HTR-8/SVneo (cell line): Measurements from ENCODE around the gene PPP1R12C.
A peak's percentile ranks its signal among the peaks of the same experiment; 100 is the strongest.
"Not testable (repeated sequence)": the region's sequence is repeated elsewhere in the genome, so short reads cannot be mapped to it uniquely, and the experiment has no call there.

Experiments used
- DNase-seq: peaks from one replicate; pipeline ENCODE4 v3.0.0; 2011; ENCODE audit warnings: low spot score, mixed read lengths; ENCODE audit not compliant: insufficient read length
- FAIRE-seq: peaks from 2 replicates; lab custom pipeline; 2011; peaks lifted over from hg19 to GRCh38; lab: Jason Lieb, UNC

Gene PPP1R12C

GRCh38 chr19:55116859-55117662 is at the start of gene PPP1R12C:
TSS of gene PPP1R12C (minus strand) at chr19:55117637. CDS start at chr19:55117543, 94 bp downstream.
- DNase-seq (no peak), FAIRE-seq (no peak)

- DNase-seq (peak; percentile 99), FAIRE-seq (peak; percentile 66)
Observed at GRCh38 chr19:55166530-55167268, 49.3 kb upstream of the PPP1R12C start, which contains the start of gene DNAAF3. TSS of gene DNAAF3 (minus strand) at chr19:55166613. CDS start at chr19:55166413, 200 bp downstream.

GRCh38 chr19:55165952-55166529 is 48.6 kb upstream of the PPP1R12C start:
- FAIRE-seq: no peak
- DNase-seq: peak; percentile 77

GRCh38 chr19:55161571-55162322 is 44.3 kb upstream of the PPP1R12C start:
- no peak for DNase-seq
- FAIRE-seq: no peak

GRCh38 chr19:55160986-55161365 is 43.5 kb upstream of the PPP1R12C start:
- DNase-seq (no peak), FAIRE-seq (no peak)

- FAIRE-seq: peak; percentile 94
Observed at GRCh38 chr19:55160128-55160985, 42.9 kb upstream of the PPP1R12C start.

GRCh38 chr19:55158848-55159749 is 41.7 kb upstream of the PPP1R12C start:
- FAIRE-seq: no peak
- peak; percentile 49 for DNase-seq

More at GRCh38 chr19:55160128-55160985, 42.9 kb upstream of the PPP1R12C start:
- DNase-seq: peak; percentile 92

DNA sequence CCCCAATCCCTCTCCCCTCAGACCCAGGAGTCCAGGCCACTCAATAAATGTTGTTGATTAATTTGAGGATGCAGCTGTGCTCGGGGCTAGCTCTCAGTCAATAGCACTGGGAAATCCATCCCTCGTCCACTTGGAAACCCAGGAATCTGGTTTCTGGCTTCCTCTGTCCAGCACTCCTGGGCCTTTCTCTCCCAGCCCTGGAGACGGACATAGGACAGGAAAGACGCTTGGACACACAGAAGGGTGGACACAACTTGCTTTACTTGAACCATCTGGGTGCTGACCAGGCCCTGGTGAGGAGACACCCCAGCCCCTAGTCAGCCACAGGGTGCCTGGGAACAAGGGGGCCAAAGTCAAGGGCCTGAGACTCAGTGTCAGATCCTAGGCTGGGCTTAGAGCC is 41.0 kb upstream of the PPP1R12C start:
- FAIRE-seq (no peak), DNase-seq (no peak)

- FAIRE-seq (no peak), DNase-seq (no peak)
Observed at GRCh38 chr19:55157064-55157908, 39.8 kb upstream of the PPP1R12C start, which contains the start of gene TNNI3. TSS of gene TNNI3 (minus strand) at chr19:55157732. CDS start at chr19:55157589, 143 bp downstream.

DNA sequence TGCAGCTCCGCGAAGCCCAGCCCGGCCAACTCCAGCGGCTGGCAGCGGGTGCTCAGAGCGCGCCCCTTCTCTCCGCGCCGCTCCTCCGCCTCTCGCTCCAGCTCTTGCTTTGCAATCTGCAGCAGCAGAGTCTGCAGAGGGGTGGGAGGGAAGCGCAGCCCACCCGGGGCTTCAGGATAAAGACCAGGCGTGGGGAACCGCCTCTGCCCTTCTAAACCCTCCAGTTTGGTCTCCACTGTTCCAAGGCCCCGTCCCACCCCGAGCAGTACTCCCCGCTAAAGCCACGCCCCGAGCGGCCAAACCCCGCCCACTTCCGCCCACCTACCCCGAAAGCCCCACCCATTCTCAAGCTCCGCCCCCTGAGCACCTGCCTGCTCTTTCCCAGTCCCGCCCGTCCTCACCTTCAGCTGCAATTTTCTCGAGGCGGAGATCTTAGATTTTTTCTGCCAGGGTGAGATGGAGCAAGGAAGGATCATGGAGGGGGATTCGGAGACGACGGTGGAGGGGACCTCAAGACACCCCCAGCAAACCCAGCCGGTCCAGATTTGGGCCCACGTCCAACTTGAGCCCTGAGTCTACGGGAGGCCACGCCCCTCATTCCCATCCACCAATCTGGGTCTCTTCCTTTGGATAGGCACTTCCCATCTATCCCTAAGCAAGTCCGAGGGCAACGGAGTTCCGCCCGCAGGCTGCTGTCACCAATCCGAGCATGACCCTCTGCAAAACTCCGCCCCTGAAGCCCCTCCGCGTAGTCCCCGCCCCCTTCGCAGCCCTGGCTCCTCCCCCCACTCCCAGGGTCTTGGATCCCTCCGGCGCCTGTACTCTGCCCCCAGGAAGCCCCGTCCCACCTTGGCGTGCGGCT is 39.0 kb upstream of the PPP1R12C start:
- no peak for DNase-seq

GRCh38 chr19:55155784-55156183 is 38.3 kb upstream of the PPP1R12C start:
- not testable (repeated sequence) for DNase-seq, FAIRE-seq

More for the DNA sequence above, 39.0 kb upstream of the PPP1R12C start:
- FAIRE-seq: no peak

- DNase-seq: no peak
- no peak for FAIRE-seq
Observed at GRCh38 chr19:55153652-55154264, 36.3 kb upstream of the PPP1R12C start.

DNA sequence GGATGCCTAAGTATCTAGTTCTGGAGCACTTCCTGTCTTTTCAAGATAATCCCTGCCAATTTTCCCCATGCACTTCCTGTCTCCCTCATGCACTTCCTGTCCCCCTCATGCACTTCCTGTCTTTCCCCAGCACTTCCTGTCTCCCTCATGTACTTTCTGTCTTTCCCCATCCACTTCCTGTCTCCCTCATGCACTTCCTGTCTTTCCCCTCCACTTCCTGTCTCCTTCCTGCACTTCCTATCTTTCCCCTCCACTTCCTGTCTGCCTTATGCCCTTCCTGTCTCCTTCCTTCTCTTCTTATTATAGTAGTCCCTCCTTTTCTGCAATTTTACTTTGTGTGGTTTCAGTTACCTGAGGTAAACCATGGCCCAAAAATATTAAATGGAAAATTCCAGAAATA is 34.6 kb upstream of the PPP1R12C start:
- FAIRE-seq (no peak), DNase-seq (no peak)

DNA sequence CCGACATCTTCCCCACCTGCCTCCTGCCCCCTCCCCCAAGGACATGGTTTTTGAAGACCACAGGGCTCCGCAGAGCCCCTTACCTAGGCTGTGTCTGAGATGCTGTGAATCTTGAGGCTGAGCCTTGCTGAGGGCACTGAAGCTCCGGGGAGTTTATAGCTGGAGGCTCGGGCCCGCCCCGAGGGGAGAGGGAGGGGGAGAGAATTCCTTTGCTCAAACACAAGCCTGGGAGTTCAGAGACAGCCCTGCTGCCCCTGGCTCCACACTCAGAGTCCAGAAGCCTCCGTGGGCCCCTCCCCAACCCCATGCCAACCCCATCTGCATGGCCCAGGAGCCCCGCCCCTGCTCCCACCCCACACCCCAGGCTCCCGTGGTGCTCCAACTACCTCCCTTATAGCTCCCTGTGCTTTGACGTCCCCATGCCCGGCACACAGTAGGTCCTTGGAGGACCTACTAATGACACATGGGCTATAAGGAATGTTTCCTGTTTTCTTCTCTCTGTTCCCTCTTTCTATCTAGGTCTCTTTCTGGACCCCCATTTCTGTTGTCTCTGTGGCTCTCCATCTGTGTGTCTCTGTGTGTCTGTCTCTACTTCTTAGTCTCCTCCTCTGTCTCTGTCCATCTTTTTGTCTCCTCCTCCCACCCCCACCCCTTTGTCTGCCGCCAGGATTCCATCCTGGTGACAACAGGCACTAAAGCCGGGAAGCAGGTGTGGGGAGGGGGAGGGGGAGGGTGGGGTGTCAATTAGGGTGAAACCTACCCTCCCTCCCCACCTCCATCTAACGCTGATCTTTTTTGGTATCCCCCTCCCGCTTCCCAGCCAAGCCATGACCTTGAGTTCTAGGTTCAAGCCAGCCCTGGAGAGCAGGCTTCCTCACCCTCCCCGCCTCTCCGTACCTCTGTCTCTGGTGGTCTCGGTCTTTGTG is 31.9 kb upstream of the PPP1R12C start, which contains the start of gene TNNT1:
Gene TNNT1 (minus strand): TSS at position 129 of the 926 bp plus-strand sequence. CDS start 2,049 bp downstream, outside the sequence.
- no peak for FAIRE-seq
- DNase-seq: no peak
